Neuronal stem cell (in vitro differentiated cells): ENCODE data around the gene MAGEA2.
"Not testable (repeated sequence)": the region's sequence is repeated elsewhere in the genome, so short reads cannot be mapped to it uniquely, and the experiment has no call there.

ENCODE experiments used
- DNase-seq: peaks from one replicate; pipeline ENCODE4 v3.0.0-alpha.2; 2013; ENCODE audit warnings: low spot score
- H2AFZ ChIP-seq: one replicate; pipeline ENCODE4 v1.6.1; 2013; ENCODE audit warnings: mild to moderate bottlenecking, low read length, inconsistent platforms
- H2AK5ac ChIP-seq: 2 replicates; pipeline ENCODE4 v1.6.1; 2013; ENCODE audit warnings: low read depth, mild to moderate bottlenecking, inconsistent platforms, low read length, moderate library complexity, mixed read lengths
- H2BK120ac ChIP-seq: 2 replicates; pipeline ENCODE4 v1.6.1; 2013; ENCODE audit warnings: low read depth, mild to moderate bottlenecking, inconsistent platforms, low read length, moderate library complexity, mixed read lengths
- H2BK12ac ChIP-seq: one replicate; pipeline ENCODE4 v1.6.1; 2013; ENCODE audit warnings: low read length, inconsistent platforms
- H2BK15ac ChIP-seq: 2 replicates; pipeline ENCODE4 v1.6.1; 2013; ENCODE audit warnings: mild to moderate bottlenecking, low read length, inconsistent platforms, mixed read lengths
- H2BK5ac ChIP-seq: one replicate; pipeline ENCODE4 v1.6.1; 2013; ENCODE audit warnings: inconsistent platforms, mild to moderate bottlenecking, low read length, moderate library complexity
- H3K14ac ChIP-seq: one replicate; pipeline ENCODE4 v1.6.1; 2013; ENCODE audit warnings: low read length, inconsistent platforms
- H3K18ac ChIP-seq: 2 replicates; pipeline ENCODE4 v1.6.1; 2013; ENCODE audit warnings: low read length, inconsistent platforms
- H3K23ac ChIP-seq: 2 replicates; pipeline ENCODE4 v1.6.1; 2013; ENCODE audit warnings: low read depth, mild to moderate bottlenecking, mixed read lengths, low read length, inconsistent platforms; ENCODE audit not compliant: poor library complexity
- H3K27ac ChIP-seq: replicated peaks from 3 replicates; pipeline ENCODE4 v1.5.1; 2013; ENCODE audit warnings: low read length, inconsistent platforms
- H3K27me3 ChIP-seq, 3 experiments: 2 replicates each; pipeline ENCODE4 v1.6.1; 2013; ENCODE audit warnings: low read length in 3 of 3, mild to moderate bottlenecking in 2 of 3, inconsistent platforms in 1 of 3, low read depth in 1 of 3, mixed read lengths in 1 of 3, moderate library complexity in 1 of 3; ENCODE audit not compliant: control insufficient read depth in 3 of 3, insufficient read depth in 3 of 3
- H3K36me3 ChIP-seq, 2 donors: replicated peaks in 1 of 2; 2 replicates each; pipeline ENCODE4 v1.6.1; 2013; ENCODE audit warnings: low read length in 2 of 2; ENCODE audit not compliant: control insufficient read depth in 2 of 2, insufficient read depth in 2 of 2
- H3K4ac ChIP-seq: 2 replicates; pipeline ENCODE4 v1.6.1; 2013; ENCODE audit warnings: inconsistent platforms, mild to moderate bottlenecking, low read length, moderate library complexity
- H3K4me1 ChIP-seq, 2 donors: 1 replicate in 1 of 2; 2 replicates in 1 of 2; pipeline ENCODE4 v1.6.1; 2013; ENCODE audit warnings: low read length in 2 of 2, low read depth in 1 of 2; ENCODE audit not compliant: control insufficient read depth in 2 of 2, insufficient read depth in 1 of 2
- H3K4me2 ChIP-seq: one replicate; pipeline ENCODE4 v1.6.1; 2013; ENCODE audit warnings: mild to moderate bottlenecking, low read length, inconsistent platforms; ENCODE audit not compliant: insufficient read depth, poor library complexity, severe bottlenecking
- H3K4me3 ChIP-seq, 2 donors: 2 replicates each; pipeline ENCODE4 v1.5.1; 2013; ENCODE audit warnings: low read length in 2 of 2, mild to moderate bottlenecking in 2 of 2, inconsistent platforms in 1 of 2, moderate library complexity in 1 of 2
- H3K79me1 ChIP-seq: one replicate; pipeline ENCODE4 v1.6.1; 2013; ENCODE audit warnings: low read depth, mild to moderate bottlenecking, inconsistent platforms, low read length, moderate library complexity
- H3K9ac ChIP-seq: one replicate; pipeline ENCODE4 v1.6.1; 2013; ENCODE audit warnings: mild to moderate bottlenecking, low read depth, low read length, inconsistent platforms; ENCODE audit not compliant: poor library complexity
- H3K9me3 ChIP-seq, 2 donors: replicated peaks in 1 of 2; 2 replicates each; pipeline versions ENCODE3 to v1.6.1; 2013; ENCODE audit warnings: low read length in 2 of 2, mild to moderate bottlenecking in 2 of 2, inconsistent platforms in 1 of 2, low read depth in 1 of 2, mixed read lengths in 1 of 2, moderate library complexity in 1 of 2; ENCODE audit not compliant: control insufficient read depth in 2 of 2, insufficient read depth in 1 of 2
- H4K8ac ChIP-seq: one replicate; pipeline ENCODE4 v1.6.1; 2013; ENCODE audit warnings: low read depth, mild to moderate bottlenecking, inconsistent platforms, low read length, moderate library complexity
- H4K91ac ChIP-seq: one replicate; pipeline ENCODE4 v1.6.1; 2013; ENCODE audit warnings: low read length, low read depth, mild to moderate bottlenecking, inconsistent platforms; ENCODE audit not compliant: poor library complexity
- WGBS, 2 donors: extraction: QIAGEN DNeasy Blood & Tissue Kit; methylation state at CpG; one replicate each; pipeline ENCODE4 v1.1.7; 2013; ENCODE audit warnings: missing lambda C conversion rate in 2 of 2, mixed read lengths in 1 of 2; ENCODE audit not compliant: insufficient read length in 2 of 2, insufficient replicate concordance in 1 of 2; ENCODE audit errors: extremely low coverage in 2 of 2; 5-methylcytosine and 5-hydroxymethylcytosine counted together

The MAGEA2 gene

DNA sequence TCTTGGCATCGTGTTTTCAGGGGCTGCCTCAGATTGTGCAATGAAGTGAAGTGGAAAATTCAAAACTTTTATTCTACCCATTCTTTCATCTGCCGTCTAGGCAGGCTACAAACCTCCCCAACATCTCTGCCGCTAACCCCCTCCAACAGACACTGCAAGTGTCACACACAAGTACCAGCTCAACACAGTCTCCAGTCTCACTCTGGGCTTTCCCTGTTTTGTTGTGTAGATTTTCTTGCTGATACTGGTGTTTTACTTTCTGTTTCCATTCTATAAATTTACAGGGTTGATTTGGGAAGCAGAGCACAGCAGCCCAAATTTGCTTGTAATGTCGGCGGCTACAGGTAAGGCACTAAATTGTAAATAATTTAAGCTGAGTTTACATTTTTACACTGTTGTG, 1.2 kb upstream of the MAGEA2 start:
- H3K9ac ChIP-seq, H3K79me1 ChIP-seq, H2AK5ac ChIP-seq, H3K4ac ChIP-seq, DNase-seq, H3K9me3 ChIP-seq, H3K18ac ChIP-seq, H3K23ac ChIP-seq, H3K4me3 ChIP-seq, H2BK15ac ChIP-seq, H4K91ac ChIP-seq, H2BK120ac ChIP-seq, H3K14ac ChIP-seq, H2AFZ ChIP-seq, H3K27ac ChIP-seq, H2BK12ac ChIP-seq, H3K27me3 ChIP-seq, H3K4me1 ChIP-seq, H4K8ac ChIP-seq, H3K36me3 ChIP-seq, H2BK5ac ChIP-seq, H3K4me2 ChIP-seq: not testable (repeated sequence)
- WGBS, 2 donors = no CpG with 5 or more reads among the region's 5 CpGs

DNA sequence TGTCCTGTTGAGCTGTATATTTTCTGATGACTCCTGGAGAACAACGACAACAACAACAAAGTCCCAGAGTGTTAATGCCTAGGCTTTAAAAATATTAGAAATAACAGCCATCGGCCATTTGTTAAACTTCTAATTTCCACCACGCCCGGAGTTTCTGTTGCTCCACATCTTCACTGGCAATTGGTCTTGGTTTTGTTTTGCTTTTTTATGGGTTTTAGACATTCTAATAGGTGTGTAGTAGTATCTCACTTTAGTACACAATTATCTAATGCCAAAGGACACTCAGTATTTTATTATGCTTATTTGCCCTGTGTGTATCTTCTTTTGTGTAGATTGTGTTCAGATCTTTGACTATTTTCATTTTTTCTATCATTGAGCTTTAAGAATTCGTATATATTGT, 15.1 kb downstream of the MAGEA2 start:
- no peaks in the 10 kb centered on the region for H3K79me1 ChIP-seq
- H4K8ac ChIP-seq = no peak overlapping the region
- H2AK5ac ChIP-seq = no peak overlapping the region
- H3K4ac ChIP-seq = no peak overlapping the region
- no CpG with 5 or more reads among the region's 5 CpGs for WGBS, 2 donors
- H2BK15ac ChIP-seq = no peak overlapping the region
- H3K4me1 ChIP-seq = no peaks in the 10 kb centered on the region
- no peak overlapping the region for H3K23ac ChIP-seq
- no peak overlapping the region for H2AFZ ChIP-seq
- DNase-seq = no peak
- H3K4me2 ChIP-seq = no peak overlapping the region
- no peak overlapping the region for H3K4me3 ChIP-seq
- H2BK120ac ChIP-seq = no peak overlapping the region
- no peak overlapping the region for H3K18ac ChIP-seq
- no peaks in the 10 kb centered on the region for H3K9me3 ChIP-seq
- no peaks in the 10 kb centered on the region for H3K27me3 ChIP-seq
- H2BK12ac ChIP-seq = no peak overlapping the region
- no peak overlapping the region for H3K14ac ChIP-seq
- H3K27ac ChIP-seq = no peak overlapping the region
- H3K36me3 ChIP-seq = no peaks in the 10 kb centered on the region
- H2BK5ac ChIP-seq = no peak overlapping the region
- H3K9ac ChIP-seq = no peak overlapping the region
- no peak overlapping the region for H4K91ac ChIP-seq

DNA sequence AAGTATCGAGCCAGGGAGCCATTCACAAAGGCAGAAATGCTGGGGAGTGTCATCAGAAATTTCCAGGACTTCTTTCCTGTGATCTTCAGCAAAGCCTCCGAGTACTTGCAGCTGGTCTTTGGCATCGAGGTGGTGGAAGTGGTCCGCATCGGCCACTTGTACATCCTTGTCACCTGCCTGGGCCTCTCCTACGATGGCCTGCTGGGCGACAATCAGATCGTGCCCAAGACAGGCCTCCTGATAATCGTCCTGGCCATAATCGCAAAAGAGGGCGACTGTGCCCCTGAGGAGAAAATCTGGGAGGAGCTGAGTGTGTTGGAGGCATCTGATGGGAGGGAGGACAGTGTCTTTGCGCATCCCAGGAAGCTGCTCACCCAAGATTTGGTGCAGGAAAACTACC, 17.1 kb downstream of the MAGEA2 start:
- not testable (repeated sequence) for H3K27ac ChIP-seq, H2AFZ ChIP-seq, H3K9ac ChIP-seq, H3K4me1 ChIP-seq, H3K4me2 ChIP-seq, H2BK15ac ChIP-seq, H3K27me3 ChIP-seq, H3K18ac ChIP-seq, H3K9me3 ChIP-seq, H4K91ac ChIP-seq, H3K36me3 ChIP-seq, DNase-seq, H2AK5ac ChIP-seq, H4K8ac ChIP-seq, H3K4ac ChIP-seq, H2BK5ac ChIP-seq, H3K23ac ChIP-seq, H3K14ac ChIP-seq, H2BK12ac ChIP-seq, H3K79me1 ChIP-seq, H3K4me3 ChIP-seq, H2BK120ac ChIP-seq
- WGBS, 2 donors = no CpG with 5 or more reads among the region's 12 CpGs

DNA sequence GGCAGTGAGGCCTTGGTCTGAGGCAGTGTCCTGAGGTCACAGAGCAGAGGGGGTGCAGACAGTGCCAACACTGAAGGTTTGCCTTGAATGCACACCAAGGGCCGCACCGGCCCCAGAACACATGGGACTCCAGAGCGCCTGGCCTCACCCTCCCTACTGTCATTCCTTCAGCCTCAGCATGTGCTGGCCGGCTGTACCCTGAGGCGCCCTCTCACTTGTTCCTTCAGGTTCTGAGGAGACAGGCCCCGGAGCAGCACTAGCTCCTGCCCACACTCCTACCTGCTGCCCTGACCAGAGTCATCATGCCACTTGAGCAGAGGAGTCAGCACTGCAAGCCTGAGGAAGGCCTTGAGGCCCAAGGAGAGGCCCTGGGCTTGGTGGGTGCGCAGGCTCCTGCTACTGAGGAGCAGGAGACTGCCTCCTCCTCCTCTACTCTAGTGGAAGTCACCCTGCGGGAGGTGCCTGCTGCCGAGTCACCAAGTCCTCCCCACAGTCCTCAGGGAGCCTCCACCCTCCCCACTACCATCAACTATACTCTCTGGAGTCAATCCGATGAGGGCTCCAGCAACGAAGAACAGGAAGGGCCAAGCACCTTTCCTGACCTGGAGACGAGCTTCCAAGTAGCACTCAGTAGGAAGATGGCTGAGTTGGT, 17.7 kb downstream of the MAGEA2 start:
- Histone ChIP-seq H3K9ac (no peak overlapping the region), H3K14ac (no peak overlapping the region), H2AFZ (no peak overlapping the region), H2BK5ac (no peak overlapping the region), H2AK5ac (no peak overlapping the region), H3K36me3 (no peaks in the 10 kb centered on the region), H2BK12ac (no peak overlapping the region), H3K18ac (no peak overlapping the region), H2BK15ac (no peak overlapping the region), H3K4ac (no peak overlapping the region), H3K79me1 (no peaks in the 10 kb centered on the region), H3K27ac (no peak overlapping the region), H4K91ac (no peak overlapping the region), H3K27me3 (no peaks in the 10 kb centered on the region), H2BK120ac (no peak overlapping the region), H3K9me3 (no peaks in the 10 kb centered on the region), H3K23ac (no peak overlapping the region), H4K8ac (no peak overlapping the region), H3K4me1 (no peaks in the 10 kb centered on the region), H3K4me2 (no peak overlapping the region), H3K4me3 (no peak overlapping the region)
- no peak for DNase-seq
- no CpG with 5 or more reads among the region's 12 CpGs for WGBS, 2 donors
